H9 (cell line): ENCODE data around the gene ZNF664. TPM values are rescaled to one million over a fixed set of nuclear protein-coding genes. Genes with fewer than 3 reads are reported as not detected.

ENCODE experiments used
- DNase-seq: peaks from one replicate; pipeline ENCODE4 v3.0.0-alpha.2; 2017
- H2AFZ ChIP-seq: one replicate; pipeline ENCODE4 v1.6.1; 2013; ENCODE audit warnings: mild to moderate bottlenecking, low read length, control low read depth, moderate library complexity
- H2AK5ac ChIP-seq: 2 replicates; pipeline ENCODE4 v1.6.1; 2013; ENCODE audit warnings: low read length, control low read depth, mixed read lengths; ENCODE audit not compliant: insufficient read length
- H2BK120ac ChIP-seq: one replicate; pipeline ENCODE4 v1.6.1; 2013; ENCODE audit warnings: low read depth, mild to moderate bottlenecking, low read length, control low read depth, inconsistent platforms; ENCODE audit not compliant: poor library complexity, severe bottlenecking
- H2BK12ac ChIP-seq: 2 replicates; pipeline ENCODE4 v1.6.1; 2013; ENCODE audit warnings: low read length, control low read depth, mixed read lengths, low read depth; ENCODE audit not compliant: insufficient read length
- H2BK15ac ChIP-seq: 2 replicates; pipeline ENCODE4 v1.6.1; 2013; ENCODE audit warnings: low read depth, low read length, control low read depth
- H2BK20ac ChIP-seq: one replicate; pipeline ENCODE4 v1.6.1; 2013; ENCODE audit warnings: low read depth, mild to moderate bottlenecking, low read length, control low read depth, inconsistent platforms; ENCODE audit not compliant: poor library complexity, severe bottlenecking
- H2BK5ac ChIP-seq: 2 replicates; pipeline ENCODE4 v1.6.1; 2013; ENCODE audit warnings: low read length, control low read depth, mixed read lengths; ENCODE audit not compliant: insufficient read length
- H3K14ac ChIP-seq: 2 replicates; pipeline ENCODE4 v1.6.1; 2013; ENCODE audit warnings: low read length, control low read depth; ENCODE audit not compliant: insufficient read depth
- H3K18ac ChIP-seq: 2 replicates; pipeline ENCODE4 v1.6.1; 2013; ENCODE audit warnings: low read depth, mild to moderate bottlenecking, mixed read lengths, low read length, control low read depth; ENCODE audit not compliant: insufficient read length
- H3K23ac ChIP-seq: 2 replicates; pipeline ENCODE4 v1.6.1; 2013; ENCODE audit warnings: low read length, control low read depth, mixed read lengths, low read depth; ENCODE audit not compliant: insufficient read length
- H3K23me2 ChIP-seq: 2 replicates; pipeline ENCODE4 v1.6.1; 2013; ENCODE audit warnings: low read depth, mild to moderate bottlenecking, mixed read lengths, low read length, control low read depth; ENCODE audit not compliant: insufficient read length, poor library complexity, severe bottlenecking
- H3K27ac ChIP-seq: 2 replicates; pipeline ENCODE4 v1.5.1; 2013; ENCODE audit warnings: low read length, control low read depth, mixed read lengths, low read depth; ENCODE audit not compliant: insufficient read length
- H3K27me3 ChIP-seq: 2 replicates; pipeline ENCODE4 v1.6.1; 2013; ENCODE audit warnings: low read length, control low read depth, inconsistent platforms; ENCODE audit not compliant: insufficient read depth
- H3K4ac ChIP-seq: 2 replicates; pipeline ENCODE4 v1.6.1; 2013; ENCODE audit warnings: low read depth, mild to moderate bottlenecking, control low read depth, inconsistent platforms, low read length, moderate library complexity
- H3K4me1 ChIP-seq: 2 replicates; pipeline ENCODE4 v1.6.1; 2013; ENCODE audit warnings: low read length, control low read depth, inconsistent platforms; ENCODE audit not compliant: insufficient read depth
- H3K4me2 ChIP-seq: 2 replicates; pipeline ENCODE4 v1.6.1; 2013; ENCODE audit warnings: low read length, control low read depth, mixed read lengths; ENCODE audit not compliant: insufficient read length, insufficient read depth
- H3K56ac ChIP-seq: 2 replicates; pipeline ENCODE4 v1.6.1; 2013; ENCODE audit warnings: low read depth, mild to moderate bottlenecking, mixed read lengths, low read length, control low read depth; ENCODE audit not compliant: insufficient read length
- H3K79me1 ChIP-seq: 2 replicates; pipeline ENCODE4 v1.6.1; 2013; ENCODE audit warnings: low read depth, mild to moderate bottlenecking, moderate library complexity, low read length, control low read depth, inconsistent platforms; ENCODE audit not compliant: insufficient read depth, poor library complexity, severe bottlenecking
- H3K79me2 ChIP-seq: 2 replicates; pipeline ENCODE4 v1.6.1; 2013; ENCODE audit warnings: low read length, control low read depth, inconsistent platforms; ENCODE audit not compliant: insufficient read depth
- H3K9ac ChIP-seq: 2 replicates; pipeline ENCODE4 v1.6.1; 2013; ENCODE audit warnings: low read length, control low read depth, mixed read lengths; ENCODE audit not compliant: insufficient read length; ENCODE audit errors: extremely low read depth
- H3K9me3 ChIP-seq: one replicate; pipeline ENCODE4 v1.6.1; 2013; ENCODE audit warnings: low read depth, low read length, inconsistent platforms; ENCODE audit not compliant: control insufficient read depth
- H3T11ph ChIP-seq: one replicate; pipeline ENCODE4 v1.6.1; 2013; ENCODE audit warnings: mild to moderate bottlenecking, low read length, control low read depth, inconsistent platforms
- H4K20me1 ChIP-seq: one replicate; pipeline ENCODE4 v1.6.1; 2013; ENCODE audit not compliant: control insufficient read depth, insufficient read length, insufficient read depth
- H4K5ac ChIP-seq: 2 replicates; pipeline ENCODE4 v1.6.1; 2013; ENCODE audit warnings: low read depth, mild to moderate bottlenecking, mixed read lengths, low read length, control low read depth; ENCODE audit not compliant: insufficient read length
- H4K8ac ChIP-seq: replicated peaks from 2 replicates; pipeline ENCODE4 v1.6.1; 2013; ENCODE audit warnings: low read length, control low read depth, mixed read lengths, low read depth; ENCODE audit not compliant: insufficient read length
- H4K91ac ChIP-seq: 2 replicates; pipeline ENCODE4 v1.6.1; 2013; ENCODE audit warnings: low read depth, mild to moderate bottlenecking, moderate library complexity, mixed read lengths, low read length, control low read depth; ENCODE audit not compliant: insufficient read length
- H3K27ac Mint-ChIP-seq, 3 experiments: 2 replicates in 2 of 3; 3 replicates in 1 of 3; pipeline ENCODE4 v1.8.0; 2020 to 2021; ENCODE audit warnings: mixed read lengths in 3 of 3, mild to moderate bottlenecking in 1 of 3, moderate library complexity in 1 of 3
- H3K27me3 Mint-ChIP-seq: 2 replicates; pipeline ENCODE4 v1.8.0; 2021; ENCODE audit warnings: low read depth, mild to moderate bottlenecking, moderate library complexity, mixed read lengths
- H3K36me3 Mint-ChIP-seq, 3 experiments: 2 replicates in 2 of 3; 3 replicates in 1 of 3; pipeline ENCODE4 v1.8.0; 2020 to 2021; ENCODE audit warnings: low read depth in 3 of 3, mixed read lengths in 3 of 3; ENCODE audit not compliant: insufficient read depth in 1 of 3
- H3K4me1 Mint-ChIP-seq, 2 experiments: 2 replicates each; pipeline ENCODE4 v1.8.0; 2020; ENCODE audit warnings: mixed read lengths in 2 of 2
- H3K4me3 Mint-ChIP-seq, 2 experiments: 2 replicates in 1 of 2; 3 replicates in 1 of 2; pipeline ENCODE4 v1.8.0; 2020 to 2021; ENCODE audit warnings: mild to moderate bottlenecking in 2 of 2, mixed read lengths in 2 of 2, moderate library complexity in 1 of 2
- H3K9me3 Mint-ChIP-seq, 2 experiments: 2 replicates in 1 of 2; 3 replicates in 1 of 2; pipeline ENCODE4 v1.8.0; 2020; ENCODE audit warnings: mild to moderate bottlenecking in 2 of 2, mixed read lengths in 2 of 2, moderate library complexity in 1 of 2
- WGBS: extraction: QIAGEN DNeasy Blood & Tissue Kit; methylation state at CpG from one replicate; pipeline ENCODE4 v1.1.7; 2013; ENCODE audit warnings: missing lambda C conversion rate, low lambda C conversion rate, mixed read lengths; ENCODE audit not compliant: insufficient read length; ENCODE audit errors: extremely low coverage; 5-methylcytosine and 5-hydroxymethylcytosine counted together
- total RNA-seq: library from RNA; stranded (reverse); gene quantifications from 2 replicates; pipeline ENCODE4 v1.2.1, GENCODE V29; 2021
- TF ChIP-seq, protein P1 (sequence below): fragments of 200-600 bp; sonication (generic); conservative IDR thresholded peaks from 3 replicates; pipeline ENCODE4 v1.8.0; 2021; ENCODE audit warnings: antibody characterized with exemption, mild to moderate bottlenecking

The ZNF664 gene
- total RNA-seq, 1 experiment from 2014 or later: 29.5 TPM

DNA sequence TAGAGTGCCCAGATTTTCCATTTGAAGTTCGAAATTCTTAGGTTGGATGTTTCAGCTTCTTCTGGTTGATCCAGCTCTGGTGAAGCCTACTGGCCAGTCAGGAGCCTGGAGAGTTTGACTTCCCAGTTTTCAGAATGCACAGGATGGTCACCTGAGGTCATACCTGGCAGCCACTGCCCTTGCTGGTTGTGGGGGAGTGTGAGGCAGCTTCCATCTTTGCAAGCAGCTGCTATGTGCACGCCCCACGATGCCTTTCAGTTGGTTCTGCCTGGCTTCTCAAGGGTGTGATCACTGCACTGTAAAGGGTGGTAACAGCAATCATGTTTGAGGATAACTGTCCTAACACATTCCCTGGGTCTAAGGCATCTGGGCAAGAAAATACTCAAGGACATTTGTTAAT, 15.8 kb upstream of the ZNF664 start:
- no peaks in the 10 kb centered on the region for H3K9me3 Mint-ChIP-seq
- H3K4me2 ChIP-seq: no peak overlapping the region
- H2BK12ac ChIP-seq: no peak overlapping the region
- no peaks in the 10 kb centered on the region for H3K79me1 ChIP-seq
- H3K4me1 Mint-ChIP-seq: no peaks in the 10 kb centered on the region
- TF ChIP-seq, protein P1, sequence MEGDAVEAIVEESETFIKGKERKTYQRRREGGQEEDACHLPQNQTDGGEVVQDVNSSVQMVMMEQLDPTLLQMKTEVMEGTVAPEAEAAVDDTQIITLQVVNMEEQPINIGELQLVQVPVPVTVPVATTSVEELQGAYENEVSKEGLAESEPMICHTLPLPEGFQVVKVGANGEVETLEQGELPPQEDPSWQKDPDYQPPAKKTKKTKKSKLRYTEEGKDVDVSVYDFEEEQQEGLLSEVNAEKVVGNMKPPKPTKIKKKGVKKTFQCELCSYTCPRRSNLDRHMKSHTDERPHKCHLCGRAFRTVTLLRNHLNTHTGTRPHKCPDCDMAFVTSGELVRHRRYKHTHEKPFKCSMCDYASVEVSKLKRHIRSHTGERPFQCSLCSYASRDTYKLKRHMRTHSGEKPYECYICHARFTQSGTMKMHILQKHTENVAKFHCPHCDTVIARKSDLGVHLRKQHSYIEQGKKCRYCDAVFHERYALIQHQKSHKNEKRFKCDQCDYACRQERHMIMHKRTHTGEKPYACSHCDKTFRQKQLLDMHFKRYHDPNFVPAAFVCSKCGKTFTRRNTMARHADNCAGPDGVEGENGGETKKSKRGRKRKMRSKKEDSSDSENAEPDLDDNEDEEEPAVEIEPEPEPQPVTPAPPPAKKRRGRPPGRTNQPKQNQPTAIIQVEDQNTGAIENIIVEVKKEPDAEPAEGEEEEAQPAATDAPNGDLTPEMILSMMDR: no peak
- H2BK20ac ChIP-seq: no peak overlapping the region
- no peak overlapping the region for H4K8ac ChIP-seq
- H3K4ac ChIP-seq: no peak overlapping the region
- H2BK15ac ChIP-seq: no peak overlapping the region
- H3K18ac ChIP-seq: no peak overlapping the region
- no peak overlapping the region for H3T11ph ChIP-seq
- peaks cover 100% of the 10 kb centered on the region for H3K27me3 Mint-ChIP-seq
- no peak overlapping the region for H3K4me3 Mint-ChIP-seq
- H2AK5ac ChIP-seq: no peak overlapping the region
- H4K5ac ChIP-seq: no peak overlapping the region
- H4K20me1 ChIP-seq: no peaks in the 10 kb centered on the region
- DNase-seq: no peak
- no peak overlapping the region for H2BK120ac ChIP-seq
- H3K4me1 ChIP-seq: no peaks in the 10 kb centered on the region
- H2BK5ac ChIP-seq: no peak overlapping the region
- WGBS: no CpG with 5 or more reads among the region's 3 CpGs
- H3K56ac ChIP-seq: no peak overlapping the region
- H3K36me3 Mint-ChIP-seq: no peaks in the 10 kb centered on the region
- H4K91ac ChIP-seq: no peak overlapping the region
- H3K27ac Mint-ChIP-seq: no peak overlapping the region
- H3K79me2 ChIP-seq: no peaks in the 10 kb centered on the region
- peaks cover 20% of the 10 kb centered on the region for H3K27me3 ChIP-seq
- no peak overlapping the region for H3K14ac ChIP-seq
- no peaks in the 10 kb centered on the region for H3K23me2 ChIP-seq
- no peak overlapping the region for H3K23ac ChIP-seq
- H3K27ac ChIP-seq: no peak overlapping the region
- H2AFZ ChIP-seq: no peak overlapping the region
- no peak overlapping the region for H3K9ac ChIP-seq
- no peaks in the 10 kb centered on the region for H3K9me3 ChIP-seq
